Measurements from ENCODE around the gene STX18. TPM values are rescaled to one million over a fixed set of nuclear protein-coding genes. Genes with fewer than 3 reads are reported as not detected.

The STX18 gene
- total RNA-seq, 1 experiment from 2014 or later: 20.9 TPM

DNA sequence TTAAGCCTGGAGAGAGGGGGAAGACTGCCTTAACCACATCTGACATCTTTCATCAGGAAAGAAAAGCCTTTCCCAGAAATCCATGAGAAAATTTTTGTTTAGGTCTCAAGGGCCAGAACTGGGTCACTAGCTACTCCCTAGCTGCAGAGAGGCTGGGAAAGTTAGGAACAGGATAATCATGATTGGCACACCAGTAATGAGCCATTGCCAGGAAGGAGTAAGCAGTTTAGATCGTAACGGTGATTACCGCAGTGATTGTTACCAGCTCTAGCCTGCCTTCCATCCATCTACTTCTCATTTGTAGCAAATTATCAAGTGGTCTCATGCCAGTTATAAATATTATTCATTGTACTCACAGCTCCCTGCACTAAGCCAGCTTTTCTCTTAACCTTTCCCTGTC is 22.7 kb upstream of the STX18 start:
- H3K9ac ChIP-seq (ENCODE audit: extremely low read depth, insufficient read length, low read length): no peak overlapping the region
- H3K23me2 ChIP-seq (ENCODE audit: insufficient read length, low read depth, low read length, poor library complexity, severe bottlenecking): no peaks in the 10 kb centered on the region
- no peak overlapping the region for H3T11ph ChIP-seq (ENCODE audit: low read length)
- no peaks in the 10 kb centered on the region for H3K27me3 ChIP-seq (ENCODE audit: insufficient read depth, low read length)
- no peak overlapping the region for H2AK5ac ChIP-seq (ENCODE audit: insufficient read length, low read length)
- no peaks in the 10 kb centered on the region for H3K9me3 ChIP-seq (ENCODE audit: control insufficient read depth, low read depth, low read length)
- H2BK20ac ChIP-seq (ENCODE audit: low read depth, low read length, poor library complexity, severe bottlenecking): no peak overlapping the region
- no CpG with 5 or more reads among the region's 3 CpGs for WGBS (ENCODE audit: extremely low coverage, insufficient read length, low lambda C conversion rate)
- Mint-ChIP-seq H3K4me3 (no peak overlapping the region), H3K27ac (no peak overlapping the region), H3K4me1 (peaks cover 4 to 8% of the 10 kb centered on the region in 2 experiments), H3K9me3 (peaks cover 5 to 6% of the 10 kb centered on the region in 2 experiments), H3K27me3 (ENCODE audit: low read depth) (peaks cover 4% of the 10 kb centered on the region), H3K36me3 (ENCODE audit: insufficient read depth in 1 of 3, low read depth in 3 of 3) (peaks cover 16 to 25% (median 19%) of the 10 kb centered on the region in 3 experiments)
- H4K20me1 ChIP-seq (ENCODE audit: control insufficient read depth, insufficient read depth, insufficient read length): no peaks in the 10 kb centered on the region
- H3K23ac ChIP-seq (ENCODE audit: insufficient read length, low read depth, low read length): no peak overlapping the region
- H3K4me1 ChIP-seq (ENCODE audit: insufficient read depth, low read length): no peaks in the 10 kb centered on the region
- no peak overlapping the region for H3K4me2 ChIP-seq (ENCODE audit: insufficient read depth, insufficient read length, low read length)
- no peak overlapping the region for H4K91ac ChIP-seq (ENCODE audit: insufficient read length, low read depth, low read length)
- H3K14ac ChIP-seq (ENCODE audit: insufficient read depth, low read length): no peak overlapping the region
- H4K5ac ChIP-seq (ENCODE audit: insufficient read length, low read depth, low read length): no peak overlapping the region
- no peaks in the 10 kb centered on the region for H3K79me2 ChIP-seq (ENCODE audit: insufficient read depth, low read length)
- H2BK12ac ChIP-seq (ENCODE audit: insufficient read length, low read depth, low read length): no peak overlapping the region
- H2BK120ac ChIP-seq (ENCODE audit: low read depth, low read length, poor library complexity, severe bottlenecking): no peak overlapping the region
- no peaks in the 10 kb centered on the region for H3K79me1 ChIP-seq (ENCODE audit: insufficient read depth, low read depth, low read length, poor library complexity, severe bottlenecking)
- H2AFZ ChIP-seq (ENCODE audit: low read length): no peak overlapping the region
- no peak overlapping the region for H3K18ac ChIP-seq (ENCODE audit: insufficient read length, low read depth, low read length)
- H2BK15ac ChIP-seq (ENCODE audit: low read depth, low read length): no peak overlapping the region
- no peak overlapping the region for H4K8ac ChIP-seq (replicated peaks; ENCODE audit: insufficient read length, low read depth, low read length)
- TF ChIP-seq, protein P1, sequence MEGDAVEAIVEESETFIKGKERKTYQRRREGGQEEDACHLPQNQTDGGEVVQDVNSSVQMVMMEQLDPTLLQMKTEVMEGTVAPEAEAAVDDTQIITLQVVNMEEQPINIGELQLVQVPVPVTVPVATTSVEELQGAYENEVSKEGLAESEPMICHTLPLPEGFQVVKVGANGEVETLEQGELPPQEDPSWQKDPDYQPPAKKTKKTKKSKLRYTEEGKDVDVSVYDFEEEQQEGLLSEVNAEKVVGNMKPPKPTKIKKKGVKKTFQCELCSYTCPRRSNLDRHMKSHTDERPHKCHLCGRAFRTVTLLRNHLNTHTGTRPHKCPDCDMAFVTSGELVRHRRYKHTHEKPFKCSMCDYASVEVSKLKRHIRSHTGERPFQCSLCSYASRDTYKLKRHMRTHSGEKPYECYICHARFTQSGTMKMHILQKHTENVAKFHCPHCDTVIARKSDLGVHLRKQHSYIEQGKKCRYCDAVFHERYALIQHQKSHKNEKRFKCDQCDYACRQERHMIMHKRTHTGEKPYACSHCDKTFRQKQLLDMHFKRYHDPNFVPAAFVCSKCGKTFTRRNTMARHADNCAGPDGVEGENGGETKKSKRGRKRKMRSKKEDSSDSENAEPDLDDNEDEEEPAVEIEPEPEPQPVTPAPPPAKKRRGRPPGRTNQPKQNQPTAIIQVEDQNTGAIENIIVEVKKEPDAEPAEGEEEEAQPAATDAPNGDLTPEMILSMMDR (conservative IDR thresholded peaks at IDR 0.05): no peak
- H2BK5ac ChIP-seq (ENCODE audit: insufficient read length, low read length): no peak overlapping the region
- no peak overlapping the region for H3K27ac ChIP-seq (ENCODE audit: insufficient read length, low read depth, low read length)
- no peak for DNase-seq
- no peak overlapping the region for H3K56ac ChIP-seq (ENCODE audit: insufficient read length, low read depth, low read length)
- H3K4ac ChIP-seq (ENCODE audit: low read depth, low read length): no peak overlapping the region
